GM21381 (cell line): ENCODE data around the gene ZNF730.
"Not testable (repeated sequence)": the region's sequence is repeated elsewhere in the genome, so short reads cannot be mapped to it uniquely, and the experiment has no call there.

Experiments used
- ATAC-seq: cut with Tn5 transposase; IDR thresholded peaks from one replicate; pipeline ENCODE4 v1.9.1; 2021; ENCODE audit warnings: mild to moderate bottlenecking, moderate library complexity; ENCODE audit not compliant: unreplicated experiment

Gene ZNF730

GRCh38 chr19:23116802-23117571 is at the start of gene ZNF730:
Gene ZNF730, plus strand, starts transcription at chr19:23117025. Its CDS starts 149 bp downstream, at chr19:23117174.
- ATAC-seq = peak; percentile 93

- no peak for ATAC-seq
Measured at GRCh38 chr19:23070353-23071146, 46.3 kb upstream of the ZNF730 start.

- ATAC-seq = no peak
Measured at GRCh38 chr19:23071147-23071511, 45.7 kb upstream of the ZNF730 start.

DNA sequence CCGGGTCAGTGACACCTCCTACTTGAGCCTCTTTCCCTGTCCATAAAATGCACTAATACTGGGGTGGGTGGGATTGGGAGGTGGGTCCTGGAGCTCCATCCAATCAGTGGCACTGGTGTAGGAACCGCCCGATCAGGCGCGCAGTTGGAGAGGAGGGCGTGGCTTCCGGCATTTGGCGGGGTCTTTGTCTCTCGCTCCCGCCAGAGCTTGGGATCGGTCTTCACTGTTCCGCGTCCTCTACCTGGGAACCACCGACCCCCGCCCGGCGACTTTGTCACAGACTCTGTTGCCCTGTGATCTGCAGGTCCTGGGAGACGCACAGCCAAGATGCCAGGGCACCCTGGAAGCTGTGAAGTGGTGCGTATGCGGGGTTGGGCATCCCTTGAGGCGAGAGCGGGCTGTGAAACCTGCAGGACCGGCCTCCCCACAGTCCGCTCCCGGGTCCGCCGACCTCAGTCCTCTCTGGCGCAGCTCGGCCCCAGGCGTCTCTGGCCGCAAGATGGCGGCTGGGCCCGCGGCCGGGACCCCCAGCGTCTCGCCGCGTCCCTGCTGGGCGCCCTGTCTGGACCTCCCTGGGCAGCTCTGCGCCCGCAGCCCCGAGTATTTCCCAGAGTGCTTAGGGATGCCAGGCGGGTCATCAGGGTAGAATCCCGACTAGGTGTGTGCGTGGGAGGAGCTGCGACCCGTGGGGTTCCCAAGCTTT is 41.6 kb upstream of the ZNF730 start:
- ATAC-seq = no peak

GRCh38 chr19:23077776-23078175 is 39.0 kb upstream of the ZNF730 start:
- not testable (repeated sequence) for ATAC-seq

GRCh38 chr19:23093832-23094231 is 23.0 kb upstream of the ZNF730 start:
- ATAC-seq = no peak

DNA sequence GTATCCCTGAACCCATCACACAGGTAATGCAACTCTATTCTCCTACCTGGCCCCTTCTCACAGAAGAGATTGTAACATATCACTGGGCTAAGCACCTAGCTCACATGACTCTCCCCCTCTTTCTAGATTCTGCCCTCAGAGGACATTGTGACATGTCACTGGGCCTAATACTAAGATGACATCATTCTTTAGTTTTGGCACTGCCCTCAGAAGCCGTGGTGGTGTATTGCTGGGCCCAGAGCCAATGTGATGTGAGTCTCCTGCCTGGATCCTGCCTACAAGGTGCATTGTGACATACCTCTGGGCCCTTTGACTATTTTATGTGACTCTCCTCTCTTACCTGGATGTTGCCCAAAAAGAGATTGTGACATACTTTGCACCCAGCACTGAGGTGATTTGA is 21.4 kb upstream of the ZNF730 start:
- no peak for ATAC-seq

DNA sequence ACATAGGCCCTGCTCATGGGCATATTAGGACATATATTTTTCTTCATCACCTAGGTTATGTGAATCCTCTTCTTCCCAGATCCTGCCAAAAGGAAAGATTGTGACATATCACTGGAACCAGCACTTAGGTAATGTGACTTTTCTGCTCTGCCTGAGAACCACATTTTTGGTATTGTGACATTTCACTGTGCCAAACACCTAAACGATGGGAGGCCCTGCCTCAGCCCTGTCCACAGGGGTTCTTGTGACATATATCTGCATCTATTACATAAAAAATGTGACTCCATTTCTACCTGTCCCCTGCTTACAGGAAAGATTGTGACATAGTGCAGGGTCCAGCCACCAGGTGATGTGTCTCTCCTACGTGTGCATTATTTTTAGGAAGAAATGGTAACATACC is 18.5 kb upstream of the ZNF730 start:
- ATAC-seq = no peak

DNA sequence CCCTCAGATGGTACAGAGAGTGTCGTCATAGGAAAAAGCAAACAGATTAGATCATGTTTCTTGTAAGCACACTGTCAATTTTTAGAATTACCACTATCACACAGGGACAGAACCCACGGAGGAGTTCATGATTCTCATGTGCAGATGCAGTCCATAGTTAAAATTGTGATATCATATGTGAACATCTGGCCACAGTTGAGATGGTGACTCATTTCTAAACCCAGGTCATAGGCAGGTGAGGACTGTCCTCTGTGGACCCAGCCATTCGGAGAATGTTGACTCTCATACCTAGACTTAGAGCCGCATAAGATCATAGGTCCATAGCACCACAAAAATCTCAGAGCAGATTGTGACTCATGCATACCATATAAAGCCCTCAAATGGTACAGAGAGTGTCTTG is 17.8 kb upstream of the ZNF730 start:
- no peak for ATAC-seq

- no peak for ATAC-seq
Measured at GRCh38 chr19:23099966-23100365, 16.9 kb upstream of the ZNF730 start.

DNA sequence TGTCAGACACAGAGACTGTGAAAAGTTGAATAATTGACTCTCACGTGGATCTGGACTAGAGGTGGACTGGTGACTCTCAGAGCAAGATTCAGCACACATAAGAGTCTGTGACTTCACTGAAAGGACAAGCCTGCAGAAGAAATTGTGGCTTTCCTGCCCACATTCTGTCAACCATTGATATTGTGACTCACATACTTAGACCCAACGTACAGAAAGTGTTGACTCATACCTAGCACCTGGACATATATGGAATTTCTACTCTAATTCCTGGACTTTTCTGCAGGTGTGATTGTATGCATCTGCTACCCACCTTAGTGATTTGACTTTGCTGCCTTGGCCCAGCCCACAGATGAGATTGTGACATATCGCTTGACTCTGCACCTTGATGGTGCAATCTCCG is 15.6 kb upstream of the ZNF730 start:
- no peak for ATAC-seq

- no peak for ATAC-seq
Measured at GRCh38 chr19:23118400-23118799, 1.6 kb downstream of the ZNF730 start.

GRCh38 chr19:23134211-23134610 is 17.4 kb downstream of the ZNF730 start:
- ATAC-seq = not testable (repeated sequence)

DNA sequence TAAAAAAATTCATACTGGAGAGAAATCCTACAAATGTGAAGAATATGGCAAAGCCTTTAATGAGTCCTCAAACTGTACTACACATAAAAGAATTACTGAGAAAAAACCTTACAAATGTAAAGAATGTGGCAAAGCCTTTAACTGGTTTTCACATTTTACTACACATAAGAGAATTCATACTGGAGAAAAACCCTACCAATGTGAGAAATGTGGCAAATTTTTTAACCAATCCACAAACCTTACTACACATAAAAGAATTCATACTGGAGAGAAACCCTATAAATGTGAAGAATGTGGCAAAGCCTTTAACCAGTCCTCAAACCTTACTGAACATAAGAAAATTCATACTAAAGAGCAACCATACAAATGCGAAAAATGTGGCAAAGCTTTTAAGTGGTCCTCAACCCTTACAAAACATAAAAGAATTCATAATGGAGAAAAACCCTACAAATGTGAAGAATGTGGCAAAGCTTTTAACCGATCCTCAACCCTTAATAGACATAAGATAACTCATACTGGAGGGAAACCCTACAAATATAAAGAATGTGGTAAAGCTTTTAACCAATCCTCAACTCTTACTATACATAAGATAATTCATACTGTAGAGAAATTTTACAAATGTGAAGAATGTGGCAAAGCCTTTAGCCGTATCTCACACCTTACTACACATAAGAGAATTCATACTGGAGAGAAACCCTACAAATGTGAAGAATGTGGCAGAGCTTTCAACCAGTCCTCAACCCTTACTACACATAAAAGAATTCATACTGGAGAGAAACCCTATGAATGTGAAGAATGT is 29.0 kb downstream of the ZNF730 start:
- ATAC-seq = no peak

GRCh38 chr19:23160766-23161165 is 43.9 kb downstream of the ZNF730 start:
- no peak for ATAC-seq

GRCh38 chr19:23168286-23168685 is 51.5 kb downstream of the ZNF730 start:
- not testable (repeated sequence) for ATAC-seq

DNA sequence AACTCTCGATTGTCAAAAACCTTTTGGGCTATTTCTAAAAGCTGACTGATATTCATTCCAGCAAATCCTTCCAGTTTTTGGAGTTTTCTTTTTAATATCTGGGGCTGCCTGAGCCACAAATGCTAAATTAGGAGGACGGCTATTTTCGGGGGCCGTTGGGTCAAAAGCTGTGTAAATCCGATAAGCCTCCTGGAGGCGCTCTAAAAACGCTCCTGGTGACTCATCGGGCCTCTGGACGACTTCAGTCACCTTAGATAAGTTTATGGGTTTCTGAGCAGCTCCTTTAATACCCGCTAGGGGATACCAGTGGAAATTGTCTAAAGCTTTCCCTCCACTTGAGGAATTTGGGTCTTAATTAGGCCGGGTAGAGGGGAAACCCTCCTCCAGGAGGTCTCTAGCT is 66.4 kb downstream of the ZNF730 start:
- ATAC-seq = no peak

DNA sequence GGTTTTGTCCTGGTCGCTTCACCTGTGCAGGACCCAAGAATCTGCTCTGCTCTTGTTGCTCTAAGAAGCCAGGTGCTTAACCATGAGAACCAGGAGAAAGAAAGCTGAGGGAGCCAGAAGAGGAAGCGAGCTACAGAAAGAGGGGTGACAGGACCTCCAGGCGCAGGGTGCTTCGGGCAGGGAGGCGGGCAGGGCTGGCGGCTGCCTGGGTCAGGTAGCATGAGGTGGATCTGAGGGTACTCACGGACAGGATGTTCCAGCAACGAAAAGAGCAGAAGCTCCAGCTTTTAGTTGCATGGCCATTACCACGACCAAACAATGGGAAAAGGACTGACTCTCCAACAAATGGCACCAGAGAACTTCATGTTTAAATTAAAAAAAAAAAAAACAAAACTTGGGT is 73.5 kb downstream of the ZNF730 start:
- no peak for ATAC-seq
